Right atrium auricular region (tissue), 2 donors: Measurements from ENCODE around the gene FHIT. TPM values are rescaled to one million over a fixed set of nuclear protein-coding genes. Genes with fewer than 3 reads are reported as not detected.

Experiments
- DNase-seq: peaks from one replicate; pipeline ENCODE4 v3.0.0-alpha.2; 2019; ENCODE audit warnings: low spot score
- H3K27ac ChIP-seq, 2 donors: fragments of 200-600 bp; sonication (generic); 1 replicate in 1 of 2; 2 replicates in 1 of 2; pipeline ENCODE4 v1.5.1; 2016 to 2019
- H3K27me3 ChIP-seq, 2 donors: fragments of 200-600 bp; sonication (generic); one replicate each; pipeline versions ENCODE4 v1.5.1 to v1.6.0; 2017 to 2019
- H3K36me3 ChIP-seq: fragments of 200-600 bp; sonication (generic); one replicate; pipeline ENCODE4 v1.5.1; 2016
- H3K4me1 ChIP-seq, 2 donors: fragments of 200-600 bp; sonication (generic); one replicate each; pipeline versions ENCODE4 v1.5.1 to v1.6.0; 2017 to 2019
- H3K4me3 ChIP-seq, 2 donors: fragments of 200-600 bp; sonication (generic); 1 replicate in 1 of 2; 2 replicates in 1 of 2; pipeline ENCODE4 v1.5.1; 2017 to 2019; ENCODE audit warnings: mild to moderate bottlenecking in 1 of 2, moderate library complexity in 1 of 2
- H3K9me3 ChIP-seq, 2 donors: fragments of 200-600 bp; sonication (generic); one replicate each; pipeline ENCODE4 v1.5.1; 2019
- total RNA-seq, 2 donors: library from RNA; depleted of rRNA; stranded (reverse); fragments of >200 nt; gene quantifications; one replicate each; pipeline ENCODE4 v1.1.0, GENCODE V29; 2016
- TF ChIP-seq, protein P1 (sequence below), 2 donors: fragments of 200-600 bp; sonication (generic); IDR thresholded peaks; one replicate each; pipeline ENCODE4 v1.5.1; 2019; ENCODE audit warnings: antibody characterized with exemption in 2 of 2

The FHIT gene
- total RNA-seq, 2 donors from 2014 or later: 10.4 to 11.0 TPM

DNA sequence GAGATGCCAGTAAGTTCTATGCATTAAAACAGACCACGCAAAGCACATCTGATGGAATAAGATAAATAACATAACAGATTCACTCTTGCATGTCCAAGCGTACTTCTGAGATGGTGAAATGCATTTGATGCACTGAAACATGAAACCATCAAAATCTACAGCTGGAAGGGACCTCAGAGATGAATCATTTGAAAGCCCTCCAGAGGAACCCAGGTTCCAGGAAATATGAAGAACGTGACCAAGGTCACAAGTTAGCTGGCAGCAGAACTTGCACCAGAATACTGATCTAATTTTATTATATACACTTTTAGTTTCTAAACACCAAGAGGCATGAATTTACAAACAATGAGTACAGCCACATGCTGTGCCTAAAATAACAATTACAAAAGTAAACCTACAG is 957.1 kb downstream of the FHIT start:
- Histone ChIP-seq H3K27ac (no peak overlapping the region), H3K4me3 (no peak overlapping the region), H3K27me3 (no peaks in the 10 kb centered on the region), H3K9me3 (no peaks in the 10 kb centered on the region), H3K36me3 (no peaks in the 10 kb centered on the region), H3K4me1 (no peaks in the 10 kb centered on the region)
- DNase-seq: no peak
- TF ChIP-seq, protein P1, sequence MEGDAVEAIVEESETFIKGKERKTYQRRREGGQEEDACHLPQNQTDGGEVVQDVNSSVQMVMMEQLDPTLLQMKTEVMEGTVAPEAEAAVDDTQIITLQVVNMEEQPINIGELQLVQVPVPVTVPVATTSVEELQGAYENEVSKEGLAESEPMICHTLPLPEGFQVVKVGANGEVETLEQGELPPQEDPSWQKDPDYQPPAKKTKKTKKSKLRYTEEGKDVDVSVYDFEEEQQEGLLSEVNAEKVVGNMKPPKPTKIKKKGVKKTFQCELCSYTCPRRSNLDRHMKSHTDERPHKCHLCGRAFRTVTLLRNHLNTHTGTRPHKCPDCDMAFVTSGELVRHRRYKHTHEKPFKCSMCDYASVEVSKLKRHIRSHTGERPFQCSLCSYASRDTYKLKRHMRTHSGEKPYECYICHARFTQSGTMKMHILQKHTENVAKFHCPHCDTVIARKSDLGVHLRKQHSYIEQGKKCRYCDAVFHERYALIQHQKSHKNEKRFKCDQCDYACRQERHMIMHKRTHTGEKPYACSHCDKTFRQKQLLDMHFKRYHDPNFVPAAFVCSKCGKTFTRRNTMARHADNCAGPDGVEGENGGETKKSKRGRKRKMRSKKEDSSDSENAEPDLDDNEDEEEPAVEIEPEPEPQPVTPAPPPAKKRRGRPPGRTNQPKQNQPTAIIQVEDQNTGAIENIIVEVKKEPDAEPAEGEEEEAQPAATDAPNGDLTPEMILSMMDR (IDR thresholded peaks at IDR 0.05): no peak

DNA sequence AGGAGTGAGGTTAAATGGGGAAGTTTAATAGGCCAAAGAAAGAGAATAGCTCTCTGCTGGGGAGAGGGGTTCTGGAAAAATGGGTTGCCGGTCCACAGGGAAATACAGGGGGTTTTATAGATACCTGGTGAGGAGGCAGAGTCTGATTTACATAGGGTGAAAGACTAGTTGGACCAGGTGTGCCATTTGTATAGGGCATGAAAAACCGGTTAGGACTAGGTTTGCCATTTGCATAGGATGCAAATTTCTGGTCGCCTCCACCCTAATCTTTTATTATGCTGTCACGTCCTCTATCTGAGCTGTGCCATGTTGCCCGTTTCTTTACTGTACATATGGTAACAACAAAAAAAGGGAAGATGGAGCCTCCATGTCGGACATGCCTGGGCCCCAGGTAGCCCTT is 960.1 kb downstream of the FHIT start:
- Histone ChIP-seq H3K36me3 (no peaks in the 10 kb centered on the region), H3K27me3 (no peaks in the 10 kb centered on the region), H3K4me3 (no peak overlapping the region), H3K9me3 (no peaks in the 10 kb centered on the region), H3K27ac (no peak overlapping the region), H3K4me1 (no peaks in the 10 kb centered on the region)
- DNase-seq: no peak
- TF ChIP-seq, protein P1 (IDR thresholded peaks at IDR 0.05): no peak

DNA sequence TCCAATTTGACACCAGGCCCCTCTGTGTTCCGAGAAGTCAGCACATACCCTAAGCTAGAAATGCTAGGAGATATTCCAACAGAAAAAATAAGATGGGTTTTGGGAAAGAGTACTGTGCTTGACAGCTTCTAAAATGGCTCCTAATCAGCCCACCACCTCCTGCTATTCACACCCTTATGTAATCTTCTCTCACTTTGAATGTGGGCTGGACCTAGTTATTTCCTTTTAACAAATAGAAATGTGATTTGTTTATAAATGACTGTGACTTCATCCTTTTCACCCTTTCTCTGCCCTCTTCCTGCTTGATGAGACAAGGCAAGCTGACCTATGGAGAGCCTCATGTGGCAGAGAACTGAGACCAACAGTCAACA is 961.1 kb downstream of the FHIT start:
- Histone ChIP-seq H3K27ac (no peak overlapping the region), H3K36me3 (no peaks in the 10 kb centered on the region), H3K4me1 (no peaks in the 10 kb centered on the region), H3K27me3 (no peaks in the 10 kb centered on the region), H3K4me3 (no peak overlapping the region), H3K9me3 (no peaks in the 10 kb centered on the region)
- TF ChIP-seq, protein P1 (IDR thresholded peaks at IDR 0.05): no peak
- no peak for DNase-seq

DNA sequence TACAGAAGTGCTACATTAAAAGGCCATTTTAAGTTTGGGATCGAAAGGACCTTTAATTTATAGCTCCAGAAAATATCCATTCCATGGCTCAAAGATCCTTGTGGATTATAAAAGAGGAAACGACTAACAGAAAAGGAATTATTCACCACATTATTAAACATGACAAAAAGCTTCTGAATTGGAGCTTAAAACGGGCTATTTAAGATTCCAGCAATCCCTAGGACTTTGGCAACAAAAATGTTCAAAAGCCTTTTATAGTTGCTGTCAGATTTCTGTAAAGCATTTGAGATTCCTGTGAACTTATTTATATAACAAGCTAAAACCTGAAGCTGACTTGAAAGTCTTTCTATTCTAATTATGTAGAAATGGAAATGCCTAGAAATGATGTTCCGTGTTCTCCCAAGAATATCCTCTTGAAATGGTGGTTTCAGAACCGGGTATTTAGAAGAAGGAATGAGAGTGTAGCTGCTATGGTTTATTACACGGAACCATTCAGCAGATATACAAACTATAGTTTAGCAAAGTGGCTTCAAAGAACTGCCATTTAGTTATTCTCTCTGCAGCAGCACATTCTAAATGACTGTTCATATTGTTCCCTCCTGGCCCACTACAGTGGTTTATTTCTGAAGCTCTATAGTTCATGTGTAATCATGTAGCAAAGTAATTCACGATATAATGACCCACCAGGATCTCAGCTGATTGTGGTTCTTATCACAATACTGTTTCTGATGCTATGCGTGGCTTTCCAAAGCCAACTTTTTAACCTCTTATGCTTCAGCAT is 961.7 kb downstream of the FHIT start:
- no peak for DNase-seq
- no peaks in the 10 kb centered on the region for H3K9me3 ChIP-seq
- no peak overlapping the region for H3K27ac ChIP-seq
- H3K27me3 ChIP-seq: no peaks in the 10 kb centered on the region
- H3K4me1 ChIP-seq: no peaks in the 10 kb centered on the region
- H3K4me3 ChIP-seq: no peak overlapping the region
- TF ChIP-seq, protein P1 (IDR thresholded peaks at IDR 0.05): no peak
- no peaks in the 10 kb centered on the region for H3K36me3 ChIP-seq

DNA sequence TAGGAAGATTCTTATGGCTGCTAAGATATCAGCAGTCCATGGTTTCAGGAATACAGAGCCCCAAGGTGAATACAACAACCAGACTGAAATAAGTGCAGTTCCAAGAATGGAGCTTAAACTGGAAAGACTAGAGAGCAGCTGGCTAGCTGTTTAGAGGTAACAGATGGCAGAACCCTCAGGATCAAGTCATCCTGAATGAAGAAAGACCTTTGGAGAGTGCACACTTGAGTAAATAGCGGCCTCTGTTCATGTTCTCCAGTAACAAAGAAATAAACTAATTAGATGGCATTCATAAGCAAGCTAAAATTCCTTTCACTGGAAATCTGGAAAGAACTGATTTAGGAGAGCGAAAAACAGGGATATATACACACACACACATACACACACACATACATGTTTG is 968.4 kb downstream of the FHIT start:
- Histone ChIP-seq H3K27me3 (no peaks in the 10 kb centered on the region), H3K36me3 (no peaks in the 10 kb centered on the region), H3K9me3 (no peaks in the 10 kb centered on the region), H3K4me1 (no peaks in the 10 kb centered on the region), H3K4me3 (no peak overlapping the region), H3K27ac (no peak overlapping the region)
- no peak for DNase-seq
- TF ChIP-seq, protein P1 (IDR thresholded peaks at IDR 0.05): no peak

DNA sequence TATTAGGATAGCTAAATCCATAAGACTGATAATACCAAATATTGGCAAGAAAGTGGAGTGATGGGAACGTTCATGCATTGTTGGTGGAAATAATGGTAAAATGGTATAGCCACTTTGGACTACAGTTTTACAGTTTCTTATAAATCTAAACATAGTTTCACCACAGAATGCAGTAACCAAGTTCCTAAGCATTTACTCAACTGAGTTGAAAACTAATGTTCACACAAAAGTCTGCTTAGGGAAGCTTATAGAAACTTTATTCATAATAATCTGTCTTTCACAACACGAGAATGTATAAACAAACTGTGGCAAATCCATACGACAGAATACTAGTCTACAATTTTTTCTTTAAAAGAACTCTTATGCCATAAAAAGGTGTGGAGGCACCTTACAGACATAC is 969.3 kb downstream of the FHIT start:
- TF ChIP-seq, protein P1 (IDR thresholded peaks at IDR 0.05): no peak
- DNase-seq: no peak
- Histone ChIP-seq H3K36me3 (no peaks in the 10 kb centered on the region), H3K4me1 (no peaks in the 10 kb centered on the region), H3K27me3 (no peaks in the 10 kb centered on the region), H3K9me3 (no peaks in the 10 kb centered on the region), H3K27ac (no peak overlapping the region), H3K4me3 (no peak overlapping the region)
